IMR-90 (cell line): ENCODE data around the gene TVP23B. TPM values are rescaled to one million over a fixed set of nuclear protein-coding genes. Genes with fewer than 3 reads are reported as not detected.
"Not testable (repeated sequence)": the region's sequence is repeated elsewhere in the genome, so short reads cannot be mapped to it uniquely, and the experiment has no call there.

Experiments used
- ATAC-seq: fragments of 200-7000 bp; cut with Tn5 transposase; 2 replicates; pipeline ENCODE4 v1.9.1; 2020; ENCODE audit warnings: low read depth, mild to moderate bottlenecking, moderate library complexity
- BruUV-seq: library from RNA; stranded (reverse); fragments of 400-500 nt; replicated peaks from 2 replicates; lab custom pipeline; 2021; lab: Mats Ljungman, UMichigan
- CTCF ChIA-PET: fragments of 300-600 bp; formaldehyde crosslinking; extraction: SDS; loops from one replicate; lab custom pipeline; 2021; ENCODE audit warnings: antibody characterized with exemption; lab: Yijun Ruan, JAX
- POLR2A ChIA-PET: fragments of 300-600 bp; sonication (Branson Sonifier 250); formaldehyde crosslinking; loops from one replicate; lab custom pipeline; 2022; ENCODE audit warnings: antibody characterized with exemption; ENCODE audit not compliant: unreplicated experiment; lab: Charles Lee
- DNase-seq: peaks from one replicate; pipeline ENCODE4 v3.0.0; 2013
- H2AFZ ChIP-seq: replicated peaks from 2 replicates; pipeline ENCODE3; 2013; ENCODE audit warnings: low read length, mild to moderate bottlenecking; ENCODE audit not compliant: poor library complexity
- H2AK5ac ChIP-seq: 2 replicates; pipeline ENCODE4 v1.6.1; 2013; ENCODE audit warnings: low read depth, low read length, inconsistent platforms
- H2AK9ac ChIP-seq: replicated peaks from 2 replicates; pipeline ENCODE3; 2013; ENCODE audit warnings: mild to moderate bottlenecking, low read depth, low read length, moderate library complexity; ENCODE audit not compliant: poor library complexity
- H2BK120ac ChIP-seq: 2 replicates; pipeline ENCODE4 v1.6.1; 2013; ENCODE audit warnings: low read depth, low read length, inconsistent platforms
- H2BK15ac ChIP-seq: 3 replicates; pipeline ENCODE4 v1.6.1; 2013; ENCODE audit warnings: low read depth, low read length, inconsistent platforms
- H2BK20ac ChIP-seq: 2 replicates; pipeline ENCODE4 v1.6.1; 2013; ENCODE audit warnings: low read depth, mild to moderate bottlenecking, inconsistent platforms, low read length, moderate library complexity
- H2BK5ac ChIP-seq: 2 replicates; pipeline ENCODE4 v1.6.1; 2013; ENCODE audit warnings: mild to moderate bottlenecking, low read depth, low read length, inconsistent platforms; ENCODE audit not compliant: poor library complexity, severe bottlenecking
- H3K14ac ChIP-seq: replicated peaks from 2 replicates; pipeline ENCODE4 v1.6.1; 2013; ENCODE audit warnings: low read depth, low read length, inconsistent platforms
- H3K18ac ChIP-seq: 2 replicates; pipeline ENCODE4 v1.6.1; 2013; ENCODE audit warnings: low read depth, low read length, control low read depth
- H3K23ac ChIP-seq: 2 replicates; pipeline ENCODE4 v1.6.1; 2013; ENCODE audit warnings: low read depth, low read length, inconsistent platforms
- H3K27ac ChIP-seq: 2 replicates; pipeline ENCODE4 v1.5.1; 2013; ENCODE audit warnings: mild to moderate bottlenecking, control low read depth, low read length; ENCODE audit not compliant: insufficient read depth
- H3K27me3 ChIP-seq: 2 replicates; pipeline ENCODE4 v1.6.1; 2013; ENCODE audit warnings: low read length; ENCODE audit not compliant: control insufficient read depth, insufficient read depth
- H3K36me3 ChIP-seq: 2 replicates; pipeline ENCODE4 v1.6.1; 2013; ENCODE audit warnings: low read length, mixed read lengths; ENCODE audit not compliant: control insufficient read depth, insufficient read depth
- H3K4ac ChIP-seq: 2 replicates; pipeline ENCODE4 v1.6.1; 2013; ENCODE audit warnings: low read depth, low read length, inconsistent platforms
- H3K4me1 ChIP-seq: 2 replicates; pipeline ENCODE4 v1.6.1; 2013; ENCODE audit warnings: low read length, mixed read lengths; ENCODE audit not compliant: control insufficient read depth, insufficient read depth
- H3K4me2 ChIP-seq: 2 replicates; pipeline ENCODE4 v1.6.1; 2013; ENCODE audit warnings: low read depth, mild to moderate bottlenecking, control low read depth, low read length, moderate library complexity
- H3K4me3 ChIP-seq: 2 replicates; pipeline ENCODE4 v1.5.1; 2013; ENCODE audit warnings: low read depth, mild to moderate bottlenecking, control low read depth, low read length, moderate library complexity; ENCODE audit not compliant: insufficient read depth
- H3K56ac ChIP-seq: 2 replicates; pipeline ENCODE4 v1.6.1; 2013; ENCODE audit warnings: low read length, inconsistent platforms; ENCODE audit not compliant: insufficient read depth; ENCODE audit errors: extremely low read depth
- H3K79me1 ChIP-seq, 2 experiments: 2 replicates each; pipeline ENCODE4 v1.6.1; 2013; ENCODE audit warnings: low read length in 2 of 2, inconsistent platforms in 1 of 2, low read depth in 1 of 2
- H3K9ac ChIP-seq: 2 replicates; pipeline ENCODE4 v1.6.1; 2013; ENCODE audit warnings: low read depth, low read length, control low read depth
- H3K9me1 ChIP-seq: 2 replicates; pipeline ENCODE4 v1.6.1; 2013; ENCODE audit warnings: low read length, inconsistent platforms; ENCODE audit not compliant: insufficient read depth
- H3K9me3 ChIP-seq: 2 replicates; pipeline ENCODE4 v1.6.1; 2013; ENCODE audit warnings: low read length; ENCODE audit not compliant: control insufficient read depth, insufficient read depth
- H4K20me1 ChIP-seq: 2 replicates; pipeline ENCODE4 v1.6.1; 2013; ENCODE audit warnings: low read length, inconsistent platforms; ENCODE audit not compliant: insufficient read depth
- H4K5ac ChIP-seq: 2 replicates; pipeline ENCODE4 v1.6.1; 2013; ENCODE audit warnings: mild to moderate bottlenecking, low read depth, low read length, control low read depth
- H4K8ac ChIP-seq, 2 experiments: 2 replicates each; pipeline ENCODE4 v1.6.1; 2013; ENCODE audit warnings: low read depth in 2 of 2, low read length in 2 of 2, control low read depth in 1 of 2, inconsistent platforms in 1 of 2
- H4K91ac ChIP-seq: 2 replicates; pipeline ENCODE4 v1.6.1; 2013; ENCODE audit warnings: low read depth, low read length, inconsistent platforms; ENCODE audit not compliant: insufficient read depth
- CTCF ChIP-seq: conservative IDR thresholded peaks from 2 replicates; pipeline ENCODE4 v1.5.1; 2012; ENCODE audit warnings: mild to moderate bottlenecking, low read depth, low read length, improper control_type of control experiment
- RAD21 ChIP-seq: IDR thresholded peaks from 2 replicates; pipeline ENCODE4 v1.6.1; 2012; ENCODE audit warnings: low read length, improper control_type of control experiment
- SMC3 ChIP-seq: fragments of 150-350 bp; IDR thresholded peaks from 2 replicates; pipeline ENCODE4 v1.6.1; 2016; ENCODE audit warnings: low read depth, mild to moderate bottlenecking, antibody characterized with exemption, low read length, moderate library complexity
- WGBS, 2 experiments: methylation state at CpG; one replicate each; pipeline versions ENCODE4 v1.1.5 to v1.1.7; 2013; ENCODE audit warnings: missing lambda C conversion rate in 2 of 2; ENCODE audit not compliant: insufficient read length in 1 of 2; ENCODE audit errors: extremely low coverage in 2 of 2; 5-methylcytosine and 5-hydroxymethylcytosine counted together
- dilution Hi-C: fragments of 300-500 bp; cut with HindIII; formaldehyde crosslinking; loops from one replicate; pipeline ENCODE4 v1.14.3; 2018; ENCODE audit warnings: low sequenced_read_pairs; ENCODE audit not compliant: unreplicated experiment
- in situ Hi-C: fragments of 300-500 bp; cut with MboI; formaldehyde crosslinking; loops from 3 replicates; pipeline ENCODE4 v1.14.3; 2019; ENCODE audit warnings: low sequenced_read_pairs, inconsistent platforms, mixed read lengths
- intact Hi-C: fragments of 100-400 bp; cut with micrococcal nuclease; formaldehyde crosslinking; loops from 2 replicates; pipeline ENCODE4 v1.10.0; 2022
- polyA plus RNA-seq, 3 experiments: library from polyadenylated mRNA; depleted of rRNA; stranded (reverse); fragments of >200 nt; gene quantifications; 2 replicates each; pipeline ENCODE4 v1.2.3, GENCODE V29; 2012; ENCODE audit warnings: low replicate concordance in 1 of 3
- total RNA-seq: library from RNA; depleted of rRNA; stranded (reverse); fragments of >200 nt; gene quantifications from 2 replicates; pipeline ENCODE4 v1.2.3, GENCODE V29; 2012

Gene TVP23B
- total and polyA plus RNA-seq, 2 of the 4 experiments (the other 2 are of a cell fraction) = 30.9 to 35.7 TPM

- H3K23ac ChIP-seq, H2AK9ac ChIP-seq, H3K4me3 ChIP-seq, CTCF ChIA-PET, H3K36me3 ChIP-seq, H2AFZ ChIP-seq, H2BK20ac ChIP-seq, intact Hi-C loops, H2BK5ac ChIP-seq, H3K9me1 ChIP-seq, H3K9me3 ChIP-seq, H3K9ac ChIP-seq, H3K27ac ChIP-seq, H3K56ac ChIP-seq, H3K79me1 ChIP-seq, H3K4me1 ChIP-seq, H3K4me2 ChIP-seq, dilution Hi-C loops, H2BK15ac ChIP-seq, H3K14ac ChIP-seq, H3K27me3 ChIP-seq, H3K18ac ChIP-seq, H2AK5ac ChIP-seq, in situ Hi-C loops, H2BK120ac ChIP-seq, H4K5ac ChIP-seq, BruUV-seq, H4K20me1 ChIP-seq, H4K8ac ChIP-seq, POLR2A ChIA-PET, H4K91ac ChIP-seq, H3K4ac ChIP-seq: not testable (repeated sequence)
- peak; percentile 84 for DNase-seq
- peak; percentile 57 for TF ChIP-seq CTCF
- peak; percentile 61 for TF ChIP-seq RAD21
- peak; percentile 39; the same call in 1 of the 2 replicates for TF ChIP-seq SMC3
- WGBS, 2 experiments = no CpG with 5 or more reads among the region's 9 CpGs
- ATAC-seq = peak; percentile 91
These were observed 35.7 kb downstream of the TVP23B start for GRCh38 chr17:18816489-18817371.

- H2AFZ ChIP-seq, ATAC-seq, H3K4me3 ChIP-seq, H3K23ac ChIP-seq, H4K20me1 ChIP-seq, H3K18ac ChIP-seq, in situ Hi-C loops, H2AK5ac ChIP-seq, H3K9me1 ChIP-seq, H3K56ac ChIP-seq, BruUV-seq, dilution Hi-C loops, H3K9ac ChIP-seq, H2BK120ac ChIP-seq, H3K36me3 ChIP-seq, H3K79me1 ChIP-seq, H2BK20ac ChIP-seq, H3K4me1 ChIP-seq, H3K27ac ChIP-seq, H3K4ac ChIP-seq, H3K9me3 ChIP-seq, H4K8ac ChIP-seq, H2AK9ac ChIP-seq, POLR2A ChIA-PET, H2BK15ac ChIP-seq, H4K5ac ChIP-seq, H2BK5ac ChIP-seq, H3K14ac ChIP-seq, H4K91ac ChIP-seq, H3K4me2 ChIP-seq, intact Hi-C loops, H3K27me3 ChIP-seq: not testable (repeated sequence)
- DNase-seq = peak; percentile 4
- CTCF ChIA-PET = interaction anchor here (0.6 kb wide), 1 partner anchor 453 kb away, joined by 5 read pairs; no protein-coding TSS in a partner anchor
- no CpG with 5 or more reads among the region's 3 CpGs for WGBS, 2 experiments
These were observed 40.4 kb downstream of the TVP23B start for GRCh38 chr17:18821430-18821829.
